Esophagus mucosa (tissue), 1 donor: ENCODE measurements around the gene UBXN7. TPM values are rescaled to one million over a fixed set of nuclear protein-coding genes. Genes with fewer than 3 reads are reported as not detected.
"Not testable (repeated sequence)": the region's sequence is repeated elsewhere in the genome, so short reads cannot be mapped to it uniquely, and the experiment has no call there.

ENCODE experiments used
- ATAC-seq: fragments of 200-7000 bp; cut with Tn5 transposase; one replicate; pipeline ENCODE4 v1.9.1; 2020
- total RNA-seq: library from RNA; stranded (reverse); gene quantifications from one replicate; pipeline ENCODE4 v1.2.4, GENCODE V29; 2023
- donor health status: DM: yes; HTN: yes; CAD: no.

Gene UBXN7
- total RNA-seq, 1 donor from 2014 or later, result 31.9 TPM

- no peak for ATAC-seq
Measured at GRCh38 chr3:196354132-196354531, 78.1 kb downstream of the UBXN7 start.

GRCh38 chr3:196351541-196351940 lies 80.7 kb downstream of the UBXN7 start:
- ATAC-seq, result no peak

GRCh38 chr3:196350067-196350466 lies 82.2 kb downstream of the UBXN7 start:
- ATAC-seq, result no peak

- no peak for ATAC-seq
Measured at GRCh38 chr3:196348698-196349097, 83.5 kb downstream of the UBXN7 start.

- no peak for ATAC-seq
Measured at GRCh38 chr3:196344663-196345062, 87.6 kb downstream of the UBXN7 start.

- ATAC-seq, result not testable (repeated sequence)
Measured at GRCh38 chr3:196343917-196344316, 88.3 kb downstream of the UBXN7 start.

- no peak for ATAC-seq
Measured at GRCh38 chr3:196341137-196341536, 91.1 kb downstream of the UBXN7 start.

- no peak for ATAC-seq
Measured at GRCh38 chr3:196340466-196340865, 91.8 kb downstream of the UBXN7 start.

GRCh38 chr3:196339493-196340254 lies 92.6 kb downstream of the UBXN7 start:
- ATAC-seq, result peak; percentile 28

- ATAC-seq, result no peak
Measured at GRCh38 chr3:196339044-196339443, 93.2 kb downstream of the UBXN7 start.

- peak; percentile 26 for ATAC-seq
Measured at GRCh38 chr3:196336319-196337145, 95.7 kb downstream of the UBXN7 start.

- no peak for ATAC-seq
Measured at GRCh38 chr3:196335503-196335948, 96.7 kb downstream of the UBXN7 start.

GRCh38 chr3:196334982-196335381 lies 97.2 kb downstream of the UBXN7 start:
- ATAC-seq, result no peak

- ATAC-seq, result no peak
Measured at GRCh38 chr3:196332168-196332567, 100.1 kb downstream of the UBXN7 start.

GRCh38 chr3:196327405-196327804 lies 104.8 kb downstream of the UBXN7 start:
- ATAC-seq, result no peak

GRCh38 chr3:196326936-196327335 lies 105.3 kb downstream of the UBXN7 start:
- no peak for ATAC-seq

GRCh38 chr3:196323691-196324090 lies 108.5 kb downstream of the UBXN7 start:
- ATAC-seq, result no peak

- ATAC-seq, result no peak
Measured at GRCh38 chr3:196323016-196323415, 109.2 kb downstream of the UBXN7 start.

GRCh38 chr3:196321162-196321561 lies 111.1 kb downstream of the UBXN7 start:
- ATAC-seq, result no peak

- peak; percentile 49 for ATAC-seq
Measured at GRCh38 chr3:196320137-196320536, 112.1 kb downstream of the UBXN7 start.

GRCh38 chr3:196317687-196318467 lies 114.3 kb downstream of the UBXN7 start, which contains the start of gene DYNLT2B:
DYNLT2B (minus strand) TSS chr3:196318240; CDS start chr3:196318152, 88 bp downstream.
- peak; percentile 95 for ATAC-seq

GRCh38 chr3:196316799-196317686 lies 115.2 kb downstream of the UBXN7 start:
- ATAC-seq, result not testable (repeated sequence)
